Mononuclear cell (primary cell): Measurements from ENCODE around the gene CREB1. TPM values are rescaled to one million over a fixed set of nuclear protein-coding genes. Genes with fewer than 3 reads are reported as not detected.

ENCODE experiments used
- H3K27me3 ChIP-seq: 2 replicates; pipeline ENCODE4 v1.6.0; 2011; ENCODE audit warnings: low read length, control low read depth; ENCODE audit not compliant: insufficient read depth
- H3K4me1 ChIP-seq: 2 replicates; pipeline ENCODE4 v1.5.1; 2011; ENCODE audit warnings: mild to moderate bottlenecking, low read length, control low read depth; ENCODE audit not compliant: insufficient read depth
- H3K4me3 ChIP-seq: 2 replicates; pipeline ENCODE4 v1.5.1; 2011; ENCODE audit warnings: mild to moderate bottlenecking, low read length, moderate library complexity
- H3K9me3 ChIP-seq: 2 replicates; pipeline ENCODE4 v1.5.1; 2011; ENCODE audit warnings: low read depth, mild to moderate bottlenecking, control low read depth, low read length
- total RNA-seq: library from RNA; depleted of rRNA; stranded (reverse); fragments of >200 nt; gene quantifications from one replicate; pipeline ENCODE4 v1.2.3, GENCODE V29; 2012

The CREB1 gene
- total RNA-seq, 1 donor: 69.3 TPM

DNA sequence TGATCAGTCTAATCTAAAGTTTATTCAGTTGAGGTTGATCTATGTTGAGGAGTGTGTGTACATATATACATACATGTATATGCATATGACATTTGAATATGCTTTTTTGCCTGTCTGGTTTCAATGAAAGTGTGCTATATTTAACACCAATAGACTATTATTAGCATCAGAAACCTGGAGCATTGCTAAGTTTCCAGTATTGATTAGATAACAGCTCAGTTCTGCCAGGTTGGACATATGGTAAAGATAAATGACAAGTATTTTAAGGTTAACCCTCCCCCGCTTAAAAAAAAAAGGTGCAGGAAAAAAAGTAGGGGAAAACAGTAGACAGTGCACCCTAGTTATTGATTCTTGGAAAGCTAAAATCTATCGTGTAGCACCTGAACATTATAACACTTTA, 19.4 kb downstream of the CREB1 start:
- H3K27me3 ChIP-seq: no peaks in the 10 kb centered on the region
- no peaks in the 10 kb centered on the region for H3K9me3 ChIP-seq
- peaks cover 15% of the 10 kb centered on the region for H3K4me1 ChIP-seq
- H3K4me3 ChIP-seq: no peak overlapping the region

DNA sequence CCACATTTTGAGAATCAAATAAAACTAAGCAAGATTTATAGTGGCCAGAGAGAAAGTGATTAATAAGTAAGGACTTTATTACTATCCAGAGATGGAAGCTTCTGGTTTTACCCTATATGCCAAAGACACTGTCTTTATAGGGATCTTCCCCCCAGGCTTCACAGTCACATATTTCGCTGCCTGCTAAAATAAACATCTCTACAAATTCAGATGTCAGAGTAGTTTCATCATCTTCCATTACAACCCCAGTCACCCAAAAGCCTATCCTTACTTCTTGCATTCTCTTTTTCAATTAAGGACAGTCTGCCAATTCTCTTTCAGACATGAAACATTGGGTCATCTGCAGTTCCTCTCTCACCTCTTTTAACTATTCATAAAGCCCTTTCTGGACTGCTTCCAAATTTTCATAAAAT, 28.3 kb downstream of the CREB1 start:
- no peaks in the 10 kb centered on the region for H3K27me3 ChIP-seq
- H3K4me1 ChIP-seq: peaks cover 12% of the 10 kb centered on the region
- H3K4me3 ChIP-seq: no peak overlapping the region
- H3K9me3 ChIP-seq: no peaks in the 10 kb centered on the region

DNA sequence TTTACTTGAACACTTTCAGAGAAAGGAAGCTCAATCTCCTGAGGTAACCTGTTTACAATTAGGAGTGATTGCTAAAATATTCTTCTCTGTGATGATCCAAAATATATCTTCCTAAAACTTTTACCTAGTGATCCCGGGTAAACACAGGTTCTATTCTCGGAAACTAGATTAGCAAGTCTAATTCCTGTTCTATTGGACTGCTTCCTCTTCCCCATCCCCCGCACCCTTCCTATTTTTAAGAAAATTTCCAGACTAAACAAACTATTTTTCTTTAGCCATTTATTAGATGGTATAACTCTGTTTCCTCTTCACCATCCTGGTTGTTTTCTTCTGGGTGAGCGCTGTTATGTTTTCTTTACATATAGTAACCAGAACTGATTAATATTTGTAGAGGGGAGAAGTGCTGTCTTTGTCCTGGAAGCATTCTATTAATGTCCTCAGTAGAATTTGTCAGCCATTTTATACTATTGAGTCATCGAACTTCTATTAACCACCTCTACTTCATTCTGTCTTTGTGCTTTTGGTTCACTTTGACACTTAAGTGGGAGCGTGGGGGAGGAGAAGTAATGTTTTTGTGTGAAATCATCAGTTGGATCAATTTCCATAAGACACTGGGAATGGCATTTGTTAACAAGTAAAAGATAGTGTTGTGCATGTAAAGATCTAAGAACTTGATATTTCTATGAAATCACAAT, 31.8 kb downstream of the CREB1 start:
- Histone ChIP-seq H3K9me3 (no peaks in the 10 kb centered on the region), H3K4me3 (no peak overlapping the region), H3K27me3 (no peaks in the 10 kb centered on the region), H3K4me1 (peaks cover 8% of the 10 kb centered on the region)

DNA sequence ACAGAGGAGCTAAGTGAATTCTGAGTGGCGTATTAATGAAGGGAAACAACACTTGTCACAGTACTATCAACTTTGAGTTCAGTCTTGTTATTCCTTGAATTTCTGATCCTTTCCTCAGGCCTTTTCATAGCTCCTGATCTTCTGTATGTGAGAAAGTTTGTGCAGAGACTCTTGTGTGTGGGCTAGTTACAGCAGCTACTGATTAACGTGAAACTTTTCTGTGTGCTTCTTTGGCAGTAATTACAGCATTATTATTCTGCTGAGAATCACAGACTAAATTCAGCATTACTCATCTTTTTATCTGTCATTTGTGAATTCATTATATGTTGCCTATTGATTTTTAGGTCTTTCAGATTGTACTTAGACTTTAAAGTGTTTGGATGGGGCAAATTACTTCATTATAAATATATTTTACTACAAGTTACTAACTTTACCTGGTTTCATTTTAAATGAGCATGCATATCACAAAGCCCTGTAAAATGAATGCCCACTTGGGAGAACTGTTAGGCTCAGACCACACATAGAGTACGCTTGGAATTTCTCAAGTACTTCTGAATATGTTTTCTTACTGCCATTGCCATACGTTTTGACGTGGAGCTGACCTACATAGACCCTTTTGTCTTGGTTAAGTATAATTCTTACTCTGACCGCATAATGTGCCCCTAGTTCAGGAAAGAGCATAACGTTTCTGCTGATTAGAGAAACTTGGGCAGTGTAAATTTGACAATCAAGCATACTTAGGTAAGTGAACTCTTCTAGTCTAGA, 36.2 kb downstream of the CREB1 start:
- no peaks in the 10 kb centered on the region for H3K9me3 ChIP-seq
- no peak overlapping the region for H3K4me3 ChIP-seq
- H3K4me1 ChIP-seq: no peaks in the 10 kb centered on the region
- H3K27me3 ChIP-seq: no peaks in the 10 kb centered on the region

DNA sequence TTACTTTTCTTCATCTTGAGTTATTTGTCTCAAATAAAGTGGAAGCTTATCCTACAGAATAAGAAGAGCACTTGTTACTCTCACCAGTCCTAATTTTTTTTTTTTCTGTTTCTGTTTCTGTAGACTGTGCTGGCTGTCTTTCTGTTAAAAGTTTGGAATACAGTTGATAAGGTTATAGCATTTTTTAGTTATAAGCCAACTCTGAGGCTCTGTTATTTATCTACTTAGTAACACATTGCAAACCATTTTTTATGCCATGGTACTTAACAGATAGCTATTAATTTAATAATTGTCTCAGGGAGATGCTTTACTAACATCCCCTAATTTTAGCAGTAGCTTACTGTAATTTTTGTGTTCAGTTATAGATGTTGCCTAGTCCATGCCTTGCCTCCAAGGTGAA, 37.9 kb downstream of the CREB1 start:
- no peaks in the 10 kb centered on the region for H3K27me3 ChIP-seq
- no peak overlapping the region for H3K4me3 ChIP-seq
- H3K9me3 ChIP-seq: no peaks in the 10 kb centered on the region
- H3K4me1 ChIP-seq: no peaks in the 10 kb centered on the region

DNA sequence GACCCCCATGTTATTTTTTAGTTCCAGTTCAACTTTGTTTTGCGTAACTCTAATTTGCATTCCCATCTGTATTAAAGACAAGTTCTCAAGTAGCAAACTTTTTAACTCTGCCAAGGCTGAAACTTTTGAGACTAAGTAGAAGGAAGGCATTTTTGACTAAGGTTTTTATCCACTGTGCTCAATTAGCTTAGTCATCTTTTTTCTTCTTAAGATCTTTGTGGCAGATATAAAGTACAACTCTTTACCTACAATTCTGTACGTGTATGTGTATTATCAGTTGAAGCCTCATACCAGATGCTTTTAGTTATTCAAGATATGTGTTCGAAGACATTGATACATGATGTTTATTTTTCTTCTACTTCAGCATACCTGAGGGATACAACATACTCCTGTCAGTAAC, 41.6 kb downstream of the CREB1 start:
- Histone ChIP-seq H3K4me1 (no peaks in the 10 kb centered on the region), H3K4me3 (no peak overlapping the region), H3K27me3 (no peaks in the 10 kb centered on the region), H3K9me3 (no peaks in the 10 kb centered on the region)

DNA sequence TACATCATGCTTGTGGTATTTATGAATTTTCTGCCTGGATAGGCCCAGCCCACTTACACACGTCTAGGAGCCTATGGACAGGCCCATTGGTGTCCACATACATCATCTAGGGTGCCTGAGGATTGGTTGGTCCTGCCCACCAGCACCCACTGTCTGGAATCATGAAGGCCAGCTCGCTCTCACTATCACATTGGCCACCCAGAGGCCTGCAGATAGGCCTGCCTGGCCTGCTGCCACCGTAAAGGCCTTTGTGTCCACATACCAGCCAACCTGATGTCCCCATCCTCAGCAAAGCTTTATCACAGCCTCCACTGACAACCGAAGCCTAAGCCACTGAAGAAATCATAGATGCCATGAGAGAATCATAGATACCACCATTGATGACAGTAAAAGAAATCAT, 55.2 kb downstream of the CREB1 start:
- no peaks in the 10 kb centered on the region for H3K9me3 ChIP-seq

DNA sequence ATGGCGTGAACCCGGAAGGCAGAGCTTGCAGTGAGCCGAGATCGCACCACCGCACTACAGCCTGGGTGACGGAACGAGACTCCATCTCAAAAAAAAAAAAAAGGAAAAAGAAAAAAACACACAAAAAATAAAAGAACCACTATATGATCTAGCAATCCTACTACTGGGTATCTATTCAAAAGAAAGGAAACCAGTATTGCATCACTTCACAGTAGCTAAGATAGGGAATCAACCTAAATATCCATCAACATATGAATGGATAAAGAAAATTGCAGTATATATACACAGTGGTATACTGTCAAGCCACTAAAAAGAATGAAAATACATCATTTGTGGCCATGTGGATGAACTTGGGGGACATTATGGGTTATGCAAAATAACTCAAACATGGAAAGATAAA, 57.5 kb downstream of the CREB1 start:
- no peaks in the 10 kb centered on the region for H3K4me1 ChIP-seq
- H3K4me3 ChIP-seq: no peak overlapping the region
- H3K9me3 ChIP-seq: no peaks in the 10 kb centered on the region
- H3K27me3 ChIP-seq: no peaks in the 10 kb centered on the region

More for the DNA sequence above, 55.2 kb downstream of the CREB1 start:
- Histone ChIP-seq H3K4me1 (no peaks in the 10 kb centered on the region), H3K4me3 (no peak overlapping the region), H3K27me3 (no peaks in the 10 kb centered on the region)

DNA sequence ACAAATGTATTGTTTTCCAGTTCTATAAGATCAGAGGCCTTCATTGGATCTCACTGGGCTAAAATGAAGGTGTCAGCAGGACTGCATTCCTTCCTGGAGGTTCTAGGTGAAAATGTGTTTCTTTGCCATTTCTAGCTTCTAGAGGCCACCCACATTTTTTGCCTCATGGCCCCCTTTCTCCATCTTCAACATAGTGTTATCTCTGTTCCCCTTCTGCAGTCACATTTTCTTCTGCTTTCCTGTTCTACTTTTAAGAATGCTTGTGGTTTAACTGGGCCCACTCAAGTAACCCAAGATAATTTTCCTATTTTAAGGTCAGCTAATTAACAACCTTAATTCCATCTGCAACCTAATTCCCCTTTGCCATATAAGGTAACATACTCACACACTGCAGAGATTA, 59.4 kb downstream of the CREB1 start:
- Histone ChIP-seq H3K9me3 (no peaks in the 10 kb centered on the region), H3K27me3 (no peaks in the 10 kb centered on the region), H3K4me3 (no peak overlapping the region)

DNA sequence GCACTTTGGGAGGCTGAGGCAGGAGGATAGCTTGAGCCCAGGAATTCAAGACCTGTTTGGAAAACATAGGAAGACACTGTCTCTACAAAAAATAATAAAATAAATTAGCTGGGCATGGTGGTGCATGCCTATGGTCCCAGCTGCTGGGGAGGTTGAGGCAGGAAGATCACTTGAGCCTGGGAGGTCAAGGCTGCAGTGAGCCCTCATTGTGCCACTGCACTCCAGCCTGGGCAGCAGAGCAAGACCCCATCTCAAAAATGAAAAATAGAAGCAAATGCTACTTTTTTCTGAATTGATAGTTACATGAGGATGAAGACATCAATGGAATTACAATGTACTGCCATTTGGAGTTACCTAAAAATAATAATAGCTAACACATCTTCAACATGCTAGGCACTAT, 63.5 kb downstream of the CREB1 start:
- Histone ChIP-seq H3K4me1 (no peaks in the 10 kb centered on the region), H3K4me3 (no peak overlapping the region), H3K9me3 (no peaks in the 10 kb centered on the region), H3K27me3 (no peaks in the 10 kb centered on the region)

More for the DNA sequence above, 59.4 kb downstream of the CREB1 start:
- H3K4me1 ChIP-seq: no peaks in the 10 kb centered on the region

DNA sequence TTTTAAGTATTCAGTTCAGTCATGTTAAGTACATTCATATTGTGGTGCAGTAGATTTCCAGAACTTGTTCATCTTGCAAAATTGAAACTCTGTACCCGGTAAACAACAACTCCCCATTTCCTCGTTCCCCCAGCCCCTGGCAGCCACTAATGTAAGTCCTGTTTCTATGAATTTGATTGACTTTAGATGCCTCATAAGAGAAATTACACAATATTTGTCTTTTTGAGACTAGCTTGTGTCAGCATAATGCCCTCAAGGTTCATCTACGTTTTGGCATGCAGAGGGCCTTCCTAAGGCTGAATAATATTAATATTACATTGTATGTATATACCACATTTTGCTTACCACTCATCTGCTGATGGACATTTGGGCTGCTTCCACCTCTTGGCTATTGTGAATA, 64.5 kb downstream of the CREB1 start:
- Histone ChIP-seq H3K4me3 (no peak overlapping the region), H3K4me1 (no peaks in the 10 kb centered on the region), H3K9me3 (no peaks in the 10 kb centered on the region), H3K27me3 (no peaks in the 10 kb centered on the region)

DNA sequence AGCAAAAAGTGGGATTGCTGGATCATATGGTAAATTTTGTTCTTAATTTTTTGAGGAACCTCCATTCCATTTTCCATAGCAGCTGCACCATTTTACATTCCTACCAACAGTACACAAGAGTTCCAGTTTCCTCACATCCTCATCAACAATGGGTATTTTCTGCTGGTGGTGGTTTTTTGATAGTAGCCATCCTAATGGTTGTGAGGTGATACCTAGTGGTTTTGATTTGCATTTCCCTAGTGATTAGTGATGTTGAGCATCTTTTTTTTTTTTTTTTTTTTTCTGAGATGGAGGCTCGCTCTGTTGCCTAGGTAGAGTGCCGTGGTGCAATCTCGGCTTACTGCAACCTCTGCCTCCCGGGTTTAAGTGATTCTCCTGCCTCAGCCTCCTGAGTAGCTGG, 65.0 kb downstream of the CREB1 start:
- Histone ChIP-seq H3K9me3 (no peaks in the 10 kb centered on the region), H3K4me3 (no peak overlapping the region), H3K4me1 (no peaks in the 10 kb centered on the region), H3K27me3 (no peaks in the 10 kb centered on the region)

DNA sequence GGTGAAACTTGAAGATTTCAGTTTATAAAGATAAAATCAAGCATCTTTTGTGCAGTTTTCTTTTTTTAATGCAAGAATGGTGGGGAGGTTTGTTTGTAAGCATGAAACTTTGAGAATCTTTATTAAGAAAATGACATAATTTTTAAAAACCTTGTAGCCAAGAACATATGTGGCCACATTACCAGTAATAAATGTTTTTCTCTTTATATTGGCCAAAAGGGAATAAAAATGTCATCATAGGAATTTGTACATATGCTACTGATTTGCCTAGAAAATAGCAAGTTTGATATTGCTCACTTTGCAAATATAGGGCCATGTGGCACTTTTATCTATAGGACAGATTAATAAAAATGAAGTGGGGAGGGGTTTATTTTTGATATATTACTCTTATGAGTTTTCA, 69.9 kb downstream of the CREB1 start:
- H3K4me1 ChIP-seq: no peaks in the 10 kb centered on the region
- no peak overlapping the region for H3K4me3 ChIP-seq
- no peaks in the 10 kb centered on the region for H3K9me3 ChIP-seq
- no peaks in the 10 kb centered on the region for H3K27me3 ChIP-seq

DNA sequence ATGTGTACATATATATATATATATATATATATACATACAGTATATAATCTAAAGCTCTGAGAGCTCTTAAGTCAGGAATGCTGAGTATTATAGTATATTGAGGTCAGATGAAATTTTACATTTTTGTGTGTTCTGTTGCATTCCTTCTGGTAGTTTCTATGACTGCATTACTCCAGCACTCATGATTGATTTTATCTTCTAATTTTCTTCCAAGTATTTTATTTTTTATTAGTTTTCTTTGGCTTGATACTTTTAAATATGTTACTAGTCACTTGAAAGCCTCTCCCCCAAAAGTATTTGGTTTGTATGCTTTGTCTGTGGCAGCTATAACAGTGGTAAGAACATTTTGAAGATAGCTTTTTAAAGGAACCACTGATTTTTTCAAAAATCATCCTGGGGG, 70.5 kb downstream of the CREB1 start:
- no peaks in the 10 kb centered on the region for H3K27me3 ChIP-seq
- no peak overlapping the region for H3K4me3 ChIP-seq
- no peaks in the 10 kb centered on the region for H3K9me3 ChIP-seq
- H3K4me1 ChIP-seq: no peaks in the 10 kb centered on the region

DNA sequence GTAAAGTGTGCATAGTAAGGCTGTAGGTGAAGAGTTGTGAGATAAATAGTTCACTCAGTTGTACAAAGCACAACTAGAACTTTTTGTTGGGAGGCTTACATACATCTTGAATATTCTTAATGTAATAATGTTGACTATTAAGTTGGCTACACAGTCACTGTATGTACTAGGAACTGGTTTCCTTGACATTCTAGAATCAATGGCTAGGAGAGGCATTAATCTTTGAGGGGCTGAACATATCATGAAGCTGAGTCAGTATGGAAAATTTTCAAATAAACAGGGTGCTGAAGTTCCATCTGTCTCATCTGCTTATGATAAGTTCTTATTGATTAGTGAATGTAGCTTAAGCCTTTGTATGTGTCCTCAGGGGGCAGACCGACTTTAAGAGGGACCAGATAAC, 72.0 kb downstream of the CREB1 start:
- H3K9me3 ChIP-seq: no peaks in the 10 kb centered on the region
- no peak overlapping the region for H3K4me3 ChIP-seq
- no peaks in the 10 kb centered on the region for H3K4me1 ChIP-seq
- H3K27me3 ChIP-seq: no peaks in the 10 kb centered on the region

DNA sequence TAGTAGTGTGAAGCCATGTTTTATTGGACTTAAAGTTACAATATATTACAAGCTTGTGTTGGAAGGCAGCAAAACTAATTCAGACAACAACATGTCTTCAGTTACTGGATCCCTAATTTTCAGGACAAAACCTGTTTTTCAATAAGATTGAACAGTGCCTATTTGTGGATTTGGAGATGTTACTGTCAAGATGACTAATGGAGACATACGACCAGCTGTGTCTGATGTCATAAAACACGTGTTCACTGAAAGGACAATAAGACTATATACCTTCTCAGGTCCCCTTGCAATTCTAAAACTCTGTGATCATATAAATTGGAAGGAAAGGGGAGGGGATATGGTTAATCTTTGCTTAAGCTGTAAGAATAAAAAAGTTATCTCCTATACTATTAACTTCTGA, 73.7 kb downstream of the CREB1 start:
- Histone ChIP-seq H3K27me3 (no peaks in the 10 kb centered on the region), H3K4me1 (no peaks in the 10 kb centered on the region), H3K9me3 (no peaks in the 10 kb centered on the region), H3K4me3 (no peak overlapping the region)
